Cardiac septum (tissue), 1 donor: ENCODE results near the gene PCDHGA7. TPM values are rescaled to one million over a fixed set of nuclear protein-coding genes. Genes with fewer than 3 reads are reported as not detected.
"Not testable (repeated sequence)": the region's sequence is repeated elsewhere in the genome, so short reads cannot be mapped to it uniquely, and the experiment has no call there.

ENCODE experiments used
- DNase-seq: peaks from one replicate; pipeline ENCODE4 v3.0.0-alpha.2; 2020; ENCODE audit warnings: low spot score
- intact Hi-C: fragments of 100-400 bp; cut with DNase I; formaldehyde crosslinking; loops from one replicate; pipeline ENCODE4 v1.14.0; 2022
- total RNA-seq: library from RNA; stranded (reverse); fragmentation: NEBNext Ultra II Directional; extraction: Animal tissue kit (Norgen Biotek cat#: 25700); gene quantifications from one replicate; pipeline ENCODE4 v1.2.1, GENCODE V29; 2021
- donor health status: DM: no; HTN: no; CAD: no.

Gene PCDHGA7
- total RNA-seq, 1 donor from 2014 or later = 11.8 TPM

GRCh38 chr5:141393267-141393666 is 10.7 kb downstream of the PCDHGA7 start:
- no peak for DNase-seq
- intact Hi-C loops = no loop called here

GRCh38 chr5:141394401-141395187 is 12.1 kb downstream of the PCDHGA7 start:
- intact Hi-C loops, DNase-seq: not testable (repeated sequence)

- DNase-seq, intact Hi-C loops: not testable (repeated sequence)
Measured at GRCh38 chr5:141397756-141398551, 15.4 kb downstream of the PCDHGA7 start, which contains the start of gene PCDHGB5. PCDHGB5 (plus strand) TSS chr5:141397947; CDS start chr5:141398128, 181 bp downstream.

- intact Hi-C loops = no loop called here
- DNase-seq = peak; percentile 5
Measured at GRCh38 chr5:141398608-141399007, 16.1 kb downstream of the PCDHGA7 start.

GRCh38 chr5:141399555-141400258 is 17.2 kb downstream of the PCDHGA7 start:
- intact Hi-C loops = loop anchor here (5.0 kb wide), 1 partner anchor 42 kb away; the partner anchor contains the start of genes PCDHGA4 and PCDHGB2
- peak; percentile 46 for DNase-seq

- intact Hi-C loops = loop anchor here (5.0 kb wide), 1 partner anchor 45 kb away; the partner anchor contains the start of genes PCDHGA4 and PCDHGB2
- no peak for DNase-seq
Measured at GRCh38 chr5:141402553-141403243, 20.2 kb downstream of the PCDHGA7 start, which contains the start of gene PCDHGA9. PCDHGA9 (plus strand) TSS chr5:141402778; CDS start chr5:141402953, 175 bp downstream.

- intact Hi-C loops = loop anchor here (5.0 kb wide), 1 partner anchor 46 kb away; the partner anchor contains the start of genes PCDHGA4 and PCDHGB2
Measured at GRCh38 chr5:141403387-141403786, 20.8 kb downstream of the PCDHGA7 start.

GRCh38 chr5:141407790-141408505 is 25.4 kb downstream of the PCDHGA7 start, which contains the start of gene PCDHGB6:
PCDHGB6 (plus strand) TSS chr5:141408021; CDS start chr5:141408203, 182 bp downstream.
- intact Hi-C loops = not testable (repeated sequence)
- peak; percentile 71 for DNase-seq

More at GRCh38 chr5:141403387-141403786, 20.8 kb downstream of the PCDHGA7 start:
- no peak for DNase-seq

- no peak for DNase-seq
Measured at GRCh38 chr5:141409598-141410306, 27.2 kb downstream of the PCDHGA7 start.

GRCh38 chr5:141411575-141411974 is 29.0 kb downstream of the PCDHGA7 start:
- DNase-seq = no peak
- intact Hi-C loops = no loop called here

More at GRCh38 chr5:141409598-141410306, 27.2 kb downstream of the PCDHGA7 start:
- intact Hi-C loops = no loop called here

- intact Hi-C loops = no loop called here
- DNase-seq = no peak
Measured at GRCh38 chr5:141412854-141413539, 30.5 kb downstream of the PCDHGA7 start, which contains the start of gene PCDHGA10. PCDHGA10 (plus strand) TSS chr5:141412987; CDS start chr5:141413176, 189 bp downstream.

- intact Hi-C loops = loop anchor here (2.0 kb wide), 1 partner anchor 145 kb away; no protein-coding TSS in a partner anchor
- no peak for DNase-seq
Measured at GRCh38 chr5:141413540-141414069, 31.1 kb downstream of the PCDHGA7 start.

GRCh38 chr5:141414548-141415274 is 32.2 kb downstream of the PCDHGA7 start:
- not testable (repeated sequence) for DNase-seq
- intact Hi-C loops = loop anchor here (2.0 kb wide), 1 partner anchor 144 kb away; no protein-coding TSS in a partner anchor

- DNase-seq = not testable (repeated sequence)
- intact Hi-C loops = loop anchor here (2.0 kb wide), 1 partner anchor 144 kb away; no protein-coding TSS in a partner anchor
Measured at GRCh38 chr5:141415275-141415618, 32.7 kb downstream of the PCDHGA7 start.

- intact Hi-C loops = loop anchor here (2.0 kb wide), 1 partner anchor 107 kb away; no protein-coding TSS in a partner anchor
- DNase-seq = peak; percentile 86
Measured at GRCh38 chr5:141417494-141418172, 35.1 kb downstream of the PCDHGA7 start, which contains the start of gene PCDHGB7. PCDHGB7 (plus strand) TSS chr5:141417677; CDS start chr5:141417860, 183 bp downstream.
